LNCaP clone FGC (cell line): ENCODE results near the gene PRM1.

ENCODE experiments used
- DNase-seq: peaks from one replicate; pipeline ENCODE4 v3.0.0-alpha.2; 2011; ENCODE audit warnings: low read depth
- H3K4me3 ChIP-seq: 2 replicates; pipeline ENCODE4 v1.5.1; 2011; ENCODE audit warnings: mild to moderate bottlenecking, low read depth, low read length, control low read depth
- CTCF ChIP-seq: IDR thresholded peaks from 2 replicates; pipeline ENCODE4 v1.5.1; 2012; ENCODE audit warnings: mild to moderate bottlenecking; ENCODE audit not compliant: control insufficient read depth, insufficient read depth; ENCODE audit errors: extremely low read depth

The PRM1 gene

GRCh38 chr16:11280616-11281522 is at the start of gene PRM1:
Gene PRM1 (minus strand): TSS chr16:11281330. CDS start chr16:11281238, 92 bp downstream.
- TF ChIP-seq CTCF = no peak
- DNase-seq = no peak
- no peak within 1 kb of the TSS for H3K4me3 ChIP-seq

GRCh38 chr16:11330526-11331237 is 49.6 kb upstream of the PRM1 start:
- no peak for DNase-seq
- no peak overlapping the region for H3K4me3 ChIP-seq
- no peak for TF ChIP-seq CTCF

GRCh38 chr16:11329891-11330290 is 48.8 kb upstream of the PRM1 start:
- no peak for TF ChIP-seq CTCF
- no peak for DNase-seq
- H3K4me3 ChIP-seq = no peak overlapping the region

GRCh38 chr16:11329071-11329491 is 48.0 kb upstream of the PRM1 start:
- TF ChIP-seq CTCF = no peak
- no peak overlapping the region for H3K4me3 ChIP-seq
- no peak for DNase-seq

- no peak overlapping the region for H3K4me3 ChIP-seq
- no peak for TF ChIP-seq CTCF
- no peak for DNase-seq
These were observed 47.3 kb upstream of the PRM1 start for GRCh38 chr16:11328172-11329070.
